Epidermal melanocyte (primary cell): ENCODE measurements around the gene OCRL.
A peak's percentile ranks its signal among the peaks of the same experiment; 100 is the strongest.

ENCODE experiments used
- DNase-seq: peaks from one replicate; pipeline ENCODE4 v3.0.0; 2011; ENCODE audit warnings: low spot score; ENCODE audit not compliant: insufficient read length

The OCRL gene

GRCh38 chrX:129632443-129632842, 92.4 kb downstream of the OCRL start:
- DNase-seq = no peak

DNA sequence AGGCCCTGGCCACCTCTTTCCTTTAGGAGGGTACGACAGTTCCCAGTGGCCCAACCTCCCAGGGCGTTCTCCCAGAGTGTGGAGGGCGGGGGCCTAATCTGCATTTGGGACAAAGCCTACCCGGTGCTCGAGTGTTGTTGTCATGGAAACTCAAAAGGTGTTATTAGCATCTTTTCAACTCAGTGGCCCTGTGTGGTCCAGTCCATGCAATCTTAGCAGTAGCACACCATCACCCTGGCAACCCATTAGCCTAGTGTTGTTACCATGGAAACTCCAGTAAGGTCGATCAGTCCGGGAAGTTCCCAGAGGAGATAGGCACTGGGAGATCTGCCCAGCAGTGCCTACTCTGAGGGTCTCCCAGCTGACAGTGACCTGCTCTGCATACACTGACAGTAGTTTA, 94.5 kb downstream of the OCRL start:
- no peak for DNase-seq

GRCh38 chrX:129636175-129636681, 96.2 kb downstream of the OCRL start:
- no peak for DNase-seq

DNA sequence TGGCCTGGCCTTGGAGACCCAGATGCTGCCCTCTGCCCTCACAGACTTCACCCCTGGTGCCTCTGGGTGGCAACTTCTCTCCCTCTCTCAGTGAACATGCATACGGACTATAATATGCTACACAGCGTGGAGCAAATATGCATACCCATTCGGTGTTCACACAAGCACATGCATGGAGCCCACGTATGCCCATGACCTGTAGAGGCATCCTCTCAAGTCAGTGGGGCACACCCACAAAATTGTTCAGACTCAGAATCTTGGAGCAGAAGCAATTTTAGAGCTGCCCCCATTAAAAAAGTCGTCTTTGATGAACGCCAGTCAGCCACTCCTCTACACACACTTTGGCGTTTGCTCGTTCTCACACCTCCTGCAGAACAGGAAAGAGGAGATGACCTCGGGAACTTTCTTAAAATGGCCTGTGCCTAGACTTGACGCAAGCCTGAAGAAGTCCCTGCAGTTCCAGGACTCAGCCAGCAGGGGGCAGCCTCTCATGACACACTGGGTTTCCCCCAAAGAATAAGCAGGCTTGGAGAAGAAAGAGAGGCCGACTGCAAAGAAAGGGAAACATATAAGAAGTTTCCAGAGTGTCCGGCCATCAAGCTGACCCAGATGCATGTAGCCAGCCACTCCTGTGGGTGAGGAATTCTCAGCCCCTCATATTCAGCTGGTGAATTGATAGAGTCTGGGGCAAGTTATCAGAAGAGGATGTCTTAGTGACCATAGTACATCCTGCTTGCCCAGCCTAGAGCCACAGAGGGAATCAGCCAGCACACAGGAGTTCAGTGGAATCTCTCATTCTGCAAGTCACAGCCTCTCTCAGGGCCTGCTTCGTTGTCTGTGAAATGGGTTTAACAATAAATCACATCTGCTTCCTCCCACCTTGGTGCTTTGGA, 97.4 kb downstream of the OCRL start:
- peak; percentile 39 for DNase-seq

- no peak for DNase-seq
Measured at GRCh38 chrX:129638917-129639316, 98.9 kb downstream of the OCRL start.

- no peak for DNase-seq
Measured at GRCh38 chrX:129640737-129641136, 100.7 kb downstream of the OCRL start.

GRCh38 chrX:129641469-129641868, 101.4 kb downstream of the OCRL start:
- no peak for DNase-seq

DNA sequence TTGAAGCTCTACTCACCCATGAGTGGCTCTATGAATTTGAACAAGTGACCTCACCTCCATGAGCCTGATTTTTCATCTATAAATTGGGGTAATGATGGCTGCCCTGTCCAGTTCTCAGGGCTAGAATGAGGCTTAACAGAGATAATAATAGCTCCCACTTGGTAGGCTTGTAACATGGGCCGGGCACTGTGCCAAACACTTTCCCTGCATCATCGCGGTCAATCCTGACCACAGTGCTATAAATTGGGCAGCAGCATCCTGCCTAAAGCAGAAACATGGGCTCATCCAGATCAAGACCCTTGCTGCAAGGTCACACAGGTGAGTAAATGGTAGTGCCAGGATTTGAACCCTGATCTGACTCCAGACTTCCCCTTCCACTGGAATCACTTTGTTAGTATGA, 101.9 kb downstream of the OCRL start:
- DNase-seq = no peak
